HG03460 (cell line): ENCODE results near the gene ARPP19.
"Not testable (repeated sequence)": the region's sequence is repeated elsewhere in the genome, so short reads cannot be mapped to it uniquely, and the experiment has no call there.

Experiments
- ATAC-seq: cut with Tn5 transposase; IDR thresholded peaks from one replicate; pipeline ENCODE4 v1.9.1; 2021; ENCODE audit not compliant: unreplicated experiment

Gene ARPP19

GRCh38 chr15:52551762-52552161 is 17.1 kb downstream of the ARPP19 start:
- no peak for ATAC-seq

- ATAC-seq = not testable (repeated sequence)
These were observed 17.6 kb downstream of the ARPP19 start for GRCh38 chr15:52551186-52551585.

GRCh38 chr15:52546031-52546751 is 22.6 kb downstream of the ARPP19 start:
- no peak for ATAC-seq

- ATAC-seq = no peak
These were observed 28.3 kb downstream of the ARPP19 start for GRCh38 chr15:52540374-52541012.

GRCh38 chr15:52537459-52537858 is 31.4 kb downstream of the ARPP19 start:
- ATAC-seq = no peak

- no peak for ATAC-seq
These were observed 36.4 kb downstream of the ARPP19 start for GRCh38 chr15:52532427-52532826.

- ATAC-seq = no peak
These were observed 38.9 kb downstream of the ARPP19 start for GRCh38 chr15:52529940-52530339.

- peak; percentile 2 for ATAC-seq
These were observed 39.4 kb downstream of the ARPP19 start for GRCh38 chr15:52529341-52529924.

GRCh38 chr15:52528564-52529340 is 40.1 kb downstream of the ARPP19 start, which contains the start of gene MYO5A:
MYO5A (minus strand) TSS chr15:52528880; CDS start chr15:52528806, 74 bp downstream.
- ATAC-seq = peak; percentile 81

- no peak for ATAC-seq
These were observed 40.8 kb downstream of the ARPP19 start for GRCh38 chr15:52527911-52528563.

GRCh38 chr15:52527196-52527910 is 41.5 kb downstream of the ARPP19 start:
- ATAC-seq = no peak

GRCh38 chr15:52524223-52525136 is 44.4 kb downstream of the ARPP19 start:
- no peak for ATAC-seq

- no peak for ATAC-seq
These were observed 45.2 kb downstream of the ARPP19 start for GRCh38 chr15:52523647-52524046.

- no peak for ATAC-seq
These were observed 45.6 kb downstream of the ARPP19 start for GRCh38 chr15:52523192-52523591.

GRCh38 chr15:52521682-52522081 is 47.1 kb downstream of the ARPP19 start:
- ATAC-seq = no peak

GRCh38 chr15:52520421-52520820 is 48.4 kb downstream of the ARPP19 start:
- ATAC-seq = no peak

GRCh38 chr15:52518487-52519371 is 50.1 kb downstream of the ARPP19 start:
- no peak for ATAC-seq

GRCh38 chr15:52517014-52517413 is 51.8 kb downstream of the ARPP19 start:
- no peak for ATAC-seq
